Endothelial cell of umbilical vein (primary cell): ENCODE measurements around the gene GPR27. TPM values are rescaled to one million over a fixed set of nuclear protein-coding genes. Genes with fewer than 3 reads are reported as not detected.

Experiments
- BruUV-seq: library from RNA; stranded (reverse); fragments of 400-500 nt; replicated peaks from 2 replicates; lab custom pipeline; 2021; lab: Mats Ljungman, UMichigan
- CTCF ChIA-PET: fragments of 300-600, 350-600 bp; sonication (Branson Sonifier 250); formaldehyde crosslinking; loops from one replicate; lab custom pipeline; 2021; ENCODE audit warnings: antibody characterized with exemption, inconsistent platforms; lab: Charles Lee
- POLR2A ChIA-PET: fragments of 300-600, 350-600 bp; sonication (Branson Sonifier 250); formaldehyde crosslinking; loops from one replicate; lab custom pipeline; 2021; ENCODE audit warnings: antibody characterized with exemption, inconsistent platforms; lab: Charles Lee
- DNase-seq: peaks from one replicate; pipeline ENCODE4 v3.0.0-alpha.2; 2011; ENCODE audit warnings: low read depth, low spot score
- FAIRE-seq: peaks from 2 replicates; lab custom pipeline; 2011; peaks lifted over from hg19 to GRCh38; lab: Jason Lieb, UNC
- H2AFZ ChIP-seq: 2 replicates; pipeline ENCODE4 v1.6.0; 2012; ENCODE audit warnings: low read depth, low read length, control low read depth, inconsistent platforms
- H3K27ac ChIP-seq: 2 replicates; pipeline ENCODE4 v1.5.1; 2011; ENCODE audit warnings: low read depth, mild to moderate bottlenecking, control low read depth, low read length, moderate library complexity; ENCODE audit not compliant: insufficient read depth
- H3K27me3 ChIP-seq, 2 experiments: 2 replicates each; pipeline versions ENCODE4 v1.6.0 to v1.6.1; 2011; ENCODE audit warnings: low read length in 2 of 2, mixed read lengths in 1 of 2; ENCODE audit not compliant: control insufficient read depth in 2 of 2, insufficient read depth in 2 of 2
- H3K36me3 ChIP-seq, 2 experiments: 2 replicates in 1 of 2; 3 replicates in 1 of 2; pipeline ENCODE4 v1.5.1; 2011; ENCODE audit warnings: low read length in 2 of 2, mild to moderate bottlenecking in 1 of 2, moderate library complexity in 1 of 2; ENCODE audit not compliant: control insufficient read depth in 2 of 2, insufficient read depth in 2 of 2; ENCODE audit errors: extremely low read depth in 1 of 2
- H3K4me1 ChIP-seq: 3 replicates; pipeline ENCODE4 v1.5.1; 2011; ENCODE audit warnings: mild to moderate bottlenecking, low read length; ENCODE audit not compliant: control insufficient read depth, insufficient read depth; ENCODE audit errors: extremely low read depth
- H3K4me2 ChIP-seq: 2 replicates; pipeline ENCODE4 v1.6.1; 2011; ENCODE audit warnings: low read length, control low read depth, mixed read lengths; ENCODE audit not compliant: insufficient read depth
- H3K4me3 ChIP-seq, 3 experiments: fragments of 200-600 bp in 1 of 3; sonication (generic), shearing (Covaris generic) in 1 of 3; replicated peaks in 1 of 3; 2 replicates each; pipeline ENCODE4 v1.5.1; 2011 to 2016; ENCODE audit warnings: control low read depth in 3 of 3, low read length in 3 of 3, mild to moderate bottlenecking in 2 of 3, inconsistent platforms in 1 of 3, low read depth in 1 of 3, moderate library complexity in 1 of 3; ENCODE audit not compliant: insufficient read depth in 1 of 3
- H3K79me2 ChIP-seq: 2 replicates; pipeline ENCODE4 v1.6.0; 2012; ENCODE audit warnings: low read length, inconsistent platforms; ENCODE audit not compliant: control insufficient read depth, insufficient read depth
- H3K9ac ChIP-seq: replicated peaks from 2 replicates; pipeline ENCODE3; 2011; ENCODE audit warnings: low read length, control low read depth; ENCODE audit not compliant: insufficient read depth; ENCODE audit errors: extremely low read depth
- H3K9me1 ChIP-seq: replicated peaks from 3 replicates; pipeline ENCODE4 v1.6.0; 2011; ENCODE audit warnings: mild to moderate bottlenecking, low read length; ENCODE audit not compliant: control insufficient read depth, insufficient read depth; ENCODE audit errors: extremely low read depth
- H3K9me3 ChIP-seq: replicated peaks from 2 replicates; pipeline ENCODE4 v1.5.1; 2012; ENCODE audit warnings: low read length, inconsistent platforms; ENCODE audit not compliant: control insufficient read depth, insufficient read depth
- H4K20me1 ChIP-seq: replicated peaks from 2 replicates; pipeline ENCODE3; 2011; ENCODE audit warnings: mild to moderate bottlenecking, low read length; ENCODE audit not compliant: control insufficient read depth, insufficient read depth; ENCODE audit errors: extremely low read depth
- CTCF ChIP-seq, 2 donors: IDR thresholded peaks; 1 replicate in 1 of 2; 2 replicates in 1 of 2; pipeline ENCODE4 v1.5.1; 2011; ENCODE audit warnings: low read length in 2 of 2, mild to moderate bottlenecking in 2 of 2, moderate library complexity in 2 of 2, control low read depth in 1 of 2, inconsistent platforms in 1 of 2, low read depth in 1 of 2; ENCODE audit not compliant: insufficient read depth in 1 of 2; ENCODE audit errors: extremely low read depth in 1 of 2
- EZH2 ChIP-seq: IDR thresholded peaks from 2 replicates; pipeline ENCODE4 v1.6.1; 2012; ENCODE audit warnings: borderline replicate concordance, low read depth, mild to moderate bottlenecking, moderate library complexity, low read length, inconsistent platforms; ENCODE audit not compliant: severe bottlenecking
- FOS ChIP-seq: IDR thresholded peaks from 2 replicates; pipeline ENCODE4 v1.6.1; 2011; ENCODE audit warnings: mild to moderate bottlenecking, low read length, moderate library complexity, borderline replicate concordance; ENCODE audit not compliant: insufficient read depth
- GATA2 ChIP-seq: IDR thresholded peaks from 2 replicates; pipeline ENCODE4 v1.7.0; 2011; ENCODE audit warnings: low read depth, mild to moderate bottlenecking, moderate library complexity, mixed read lengths, low read length; ENCODE audit not compliant: insufficient read length, insufficient read depth
- JUN ChIP-seq: IDR thresholded peaks from 2 replicates; pipeline ENCODE4 v1.6.1; 2011; ENCODE audit warnings: borderline replicate concordance, low read depth; ENCODE audit not compliant: insufficient read length, insufficient read depth
- MYC ChIP-seq: IDR thresholded peaks from one replicate; pipeline ENCODE4 v1.6.1; 2011; ENCODE audit warnings: mild to moderate bottlenecking, low read depth, low read length
- POLR2A ChIP-seq: IDR thresholded peaks from 2 replicates; pipeline ENCODE4 v1.6.1; 2012; ENCODE audit warnings: low read depth, mild to moderate bottlenecking, control low read depth, low read length
- POLR2AphosphoS5 ChIP-seq: IDR thresholded peaks from 2 replicates; pipeline ENCODE4 v1.6.1; 2012; ENCODE audit warnings: low read depth, mild to moderate bottlenecking, control low read depth, low read length, moderate library complexity; ENCODE audit not compliant: insufficient read depth
- dilution Hi-C: fragments of 300-500 bp; cut with MboI; formaldehyde crosslinking; loops from one replicate; pipeline ENCODE4 v1.15.0; 2019; ENCODE audit warnings: low sequenced_read_pairs; ENCODE audit not compliant: extremely low pct_ligation_motif_present
- intact Hi-C: fragments of 100-400 bp; cut with micrococcal nuclease; formaldehyde crosslinking; loops from one replicate; pipeline ENCODE4 v1.10.0; 2022
- polyA plus RNA-seq, 4 experiments: library from polyadenylated mRNA; depleted of rRNA in 3 of 4; stranded (reverse) in 3 of 4; unstranded in 1 of 4; fragments of >200 nt; gene quantifications; 2 replicates each; pipeline versions ENCODE4 v1.2.1 to v1.2.3, GENCODE V29; 2011 to 2012; ENCODE audit warnings: missing spikeins in 1 of 4
- total RNA-seq: library from RNA; stranded (reverse); gene quantifications from 2 replicates; pipeline ENCODE4 v1.2.3, GENCODE V29; 2021
- TF ChIP-seq, protein P1 (sequence below): IDR thresholded peaks from 2 replicates; pipeline ENCODE4 v1.6.1; 2011; ENCODE audit not compliant: insufficient read depth, insufficient read length

Gene GPR27
- total and polyA plus RNA-seq, 2 donors (not counting 3 experiments of a cell fraction or from before 2014, with no cell fraction given), result 0.03 TPM; not detected in 1

- Histone ChIP-seq H3K9me3 (no peaks in the 10 kb centered on the region), H3K9me1 (no peaks in the 10 kb centered on the region), H4K20me1 (no peaks in the 10 kb centered on the region), H2AFZ (no peak overlapping the region), H3K36me3 (no peaks in the 10 kb centered on the region), H3K4me1 (no peaks in the 10 kb centered on the region), H3K27me3 (peaks cover 11 to 18% of the 10 kb centered on the region in 2 experiments), H3K79me2 (no peaks in the 10 kb centered on the region), H3K9ac (no peak overlapping the region), H3K4me2 (no peak overlapping the region), H3K4me3 (no peak overlapping the region), H3K27ac (no peak overlapping the region)
- BruUV-seq, result no TSS peak
- FAIRE-seq, result no peak
- dilution Hi-C loops, result no loop called here
- TF ChIP-seq POLR2A (no peak), EZH2 (no peak), POLR2AphosphoS5 (no peak), CTCF (IDR thresholded peaks at IDR 0.05; ENCODE audit: extremely low read depth in 1 of 2, insufficient read depth in 1 of 2, low read depth in 1 of 2, low read length in 2 of 2) (no peak), MYC (no peak), GATA2 (no peak), JUN (no peak), FOS (no peak)
- TF ChIP-seq, protein P1, sequence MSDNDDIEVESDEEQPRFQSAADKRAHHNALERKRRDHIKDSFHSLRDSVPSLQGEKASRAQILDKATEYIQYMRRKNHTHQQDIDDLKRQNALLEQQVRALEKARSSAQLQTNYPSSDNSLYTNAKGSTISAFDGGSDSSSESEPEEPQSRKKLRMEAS, result no peak
- DNase-seq, result no peak
- ChIA-PET POLR2A (no interaction called here), CTCF (no interaction called here)
- intact Hi-C loops, result no loop called here
Observed at GRCh38 chr3:71760140-71760539, 6.5 kb downstream of the GPR27 start.
